OCI-LY7 (cell line): ENCODE measurements around the gene ZSCAN22. TPM values are rescaled to one million over a fixed set of nuclear protein-coding genes. Genes with fewer than 3 reads are reported as not detected.

Experiments used
- BruUV-seq: library from RNA; stranded (reverse); fragments of 400-500 nt; replicated peaks from 2 replicates; lab custom pipeline; 2021; lab: Mats Ljungman, UMichigan
- CTCF ChIA-PET: fragments of 300-600 bp; sonication (Branson Sonifier 250); formaldehyde crosslinking; loops from one replicate; lab custom pipeline; 2022; ENCODE audit warnings: antibody characterized with exemption; ENCODE audit not compliant: unreplicated experiment; lab: Charles Lee
- POLR2A ChIA-PET: fragments of 300-600 bp; sonication (Branson Sonifier 250); formaldehyde crosslinking; loops from one replicate; lab custom pipeline; 2022; ENCODE audit warnings: antibody characterized with exemption; lab: Charles Lee
- DNase-seq: peaks from one replicate; pipeline ENCODE4 v3.0.0-alpha.2; 2015; ENCODE audit warnings: low spot score
- H2AFZ ChIP-seq: fragments of 200-600 bp; sonication (generic), shearing (Covaris generic); 2 replicates; pipeline ENCODE4 v1.6.1; 2014; ENCODE audit warnings: mild to moderate bottlenecking, antibody characterized with exemption, low read length, moderate library complexity
- H3K27ac ChIP-seq: fragments of 200-600 bp; sonication (generic); 2 replicates; pipeline ENCODE4 v1.5.1; 2014; ENCODE audit warnings: mixed run types, low read depth, mild to moderate bottlenecking, moderate library complexity, low read length, inconsistent platforms; ENCODE audit not compliant: poor library complexity, severe bottlenecking
- H3K36me3 ChIP-seq: fragments of 200-600 bp; sonication (generic); 2 replicates; pipeline ENCODE4 v1.6.1; 2014; ENCODE audit warnings: mild to moderate bottlenecking, antibody characterized with exemption, low read length, moderate library complexity, mixed read lengths; ENCODE audit not compliant: insufficient read depth
- H3K4me1 ChIP-seq: fragments of 200-600 bp; sonication (generic); 2 replicates; pipeline ENCODE4 v1.5.1; 2014; ENCODE audit warnings: mild to moderate bottlenecking, low read length; ENCODE audit not compliant: insufficient read depth, poor library complexity, severe bottlenecking
- H3K4me2 ChIP-seq: fragments of 200-600 bp; sonication (generic); 2 replicates; pipeline ENCODE4 v1.6.1; 2014; ENCODE audit warnings: mild to moderate bottlenecking, low read length
- H3K4me3 ChIP-seq: fragments of 200-600 bp; sonication (generic); 2 replicates; pipeline ENCODE4 v1.5.1; 2014; ENCODE audit warnings: mild to moderate bottlenecking, low read depth, low read length; ENCODE audit not compliant: poor library complexity, severe bottlenecking
- H3K79me2 ChIP-seq: fragments of 200-600 bp; sonication (generic); 2 replicates; pipeline ENCODE4 v1.6.1; 2016; ENCODE audit warnings: low read depth, mild to moderate bottlenecking, low read length, moderate library complexity, mixed read lengths; ENCODE audit not compliant: insufficient read depth
- H3K9me2 ChIP-seq: fragments of 200-600 bp; sonication (generic); 2 replicates; pipeline ENCODE4 v1.6.1; 2016; ENCODE audit warnings: mild to moderate bottlenecking, low read length, mixed read lengths; ENCODE audit not compliant: insufficient read depth
- H3K9me3 ChIP-seq: fragments of 200-600 bp; sonication (generic); 2 replicates; pipeline ENCODE4 v1.6.1; 2014; ENCODE audit warnings: mild to moderate bottlenecking, mixed run types, low read length, mixed read lengths
- H4K20me1 ChIP-seq: fragments of 200-600 bp; sonication (generic); 2 replicates; pipeline ENCODE4 v1.6.1; 2014; ENCODE audit warnings: mild to moderate bottlenecking, antibody characterized with exemption, low read length, moderate library complexity, mixed read lengths; ENCODE audit not compliant: insufficient read depth
- CTCF ChIP-seq: fragments of 200-600 bp; sonication (generic); conservative IDR thresholded peaks from 2 replicates; pipeline ENCODE4 v1.5.1; 2014; ENCODE audit warnings: mild to moderate bottlenecking, antibody characterized with exemption, low read length, moderate library complexity, mixed read lengths
- EZH2phosphoT487 ChIP-seq: fragments of 200-600 bp; sonication (generic); IDR thresholded peaks from 2 replicates; pipeline ENCODE4 v1.6.1; 2018; ENCODE audit warnings: low read depth, borderline replicate concordance, mild to moderate bottlenecking, mixed run types, antibody characterized with exemption, low read length, moderate library complexity, mixed read lengths
- intact Hi-C: fragments of 100-400 bp; cut with micrococcal nuclease; formaldehyde crosslinking; loops from one replicate; pipeline ENCODE4 v1.10.0; 2022; ENCODE audit not compliant: unreplicated experiment
- total RNA-seq, 2 experiments: library from RNA; depleted of rRNA in 1 of 2; stranded (reverse); fragments of >200 nt in 1 of 2; shearing (Covaris generic) in 1 of 2; gene quantifications; 2 replicates each; pipeline ENCODE4 v1.2.3, GENCODE V29; 2014 to 2022

ZSCAN22 gene
- total RNA-seq, 2 experiments from 2014 or later: 3.3 to 3.7 TPM

- peak; percentile 99 for DNase-seq
- H3K9me2 ChIP-seq: no peaks in the 10 kb centered on the region
- H3K4me2 ChIP-seq: peak within 1 kb of the TSS; percentile 93
- peak within 1 kb of the TSS; percentile 78 for H3K27ac ChIP-seq
- H3K79me2 ChIP-seq: peaks cover 48% of the 10 kb centered on the region
- H3K9me3 ChIP-seq: no peaks in the 10 kb centered on the region
- TF ChIP-seq CTCF: no peak
- TF ChIP-seq EZH2phosphoT487: no peak
- peaks cover 42% of the 10 kb centered on the region for H3K36me3 ChIP-seq
- H3K4me1 ChIP-seq: peaks cover 40% of the 10 kb centered on the region
- H2AFZ ChIP-seq: peak within 1 kb of the TSS; percentile 34; the same call in 1 of the 2 replicates
- BruUV-seq: TSS peak; percentile 96
- H3K4me3 ChIP-seq: peak within 1 kb of the TSS; percentile 100
- H4K20me1 ChIP-seq: peaks cover 23% of the 10 kb centered on the region
- CTCF ChIA-PET: no interaction called here
- POLR2A ChIA-PET: no interaction called here
- intact Hi-C loops: loop anchor here (1.0 kb wide), 1 partner anchor 108 kb away; the partner anchor contains the start of gene ZNF8
Observed at GRCh38 chr19:58386576-58387337, 60.0 kb downstream of the ZSCAN22 start, which contains the start of gene RPS5. Gene RPS5, plus strand, starts transcription at chr19:58387269. Its CDS starts 869 bp downstream, at chr19:58388138.

GRCh38 chr19:58387338-58388174, 60.8 kb downstream of the ZSCAN22 start:
- TF ChIP-seq CTCF: peak; percentile 64
- no peak for TF ChIP-seq EZH2phosphoT487
- Histone ChIP-seq H3K36me3 (peaks cover 50% of the 10 kb centered on the region), H2AFZ (no peak overlapping the region), H3K27ac (peak overlapping the region; percentile 78), H3K9me2 (no peaks in the 10 kb centered on the region), H4K20me1 (peaks cover 23% of the 10 kb centered on the region), H3K4me3 (peak overlapping the region; percentile 100), H3K4me1 (peaks cover 33% of the 10 kb centered on the region), H3K4me2 (peak overlapping the region; percentile 93), H3K9me3 (no peaks in the 10 kb centered on the region), H3K79me2 (peaks cover 50% of the 10 kb centered on the region)
- ChIA-PET POLR2A (interaction anchor here (0.7 kb wide), 1 partner anchor 15 kb away, joined by 4 read pairs; no protein-coding TSS in a partner anchor), CTCF (no interaction called here)
- peak; percentile 30 for DNase-seq
- intact Hi-C loops: loop anchor here (1.0 kb wide), 1 partner anchor 109 kb away; the partner anchor contains the start of gene ZNF8
- BruUV-seq: TSS peak; percentile 74
